Neural cell (in vitro differentiated cells): ENCODE results near the gene SRSF2. TPM values are rescaled to one million over a fixed set of nuclear protein-coding genes. Genes with fewer than 3 reads are reported as not detected.

Experiments used
- H2AFZ ChIP-seq: fragments of 200-600, 300-800 bp; sonication (generic), shearing (Covaris generic); 2 replicates; pipeline ENCODE4 v1.6.0; 2014; ENCODE audit warnings: low read depth, mild to moderate bottlenecking, antibody characterized with exemption, low read length, moderate library complexity
- H3F3A ChIP-seq: fragments of 200-600 bp; shearing (Covaris generic); 2 replicates; pipeline ENCODE4 v1.6.1; 2016; ENCODE audit warnings: mild to moderate bottlenecking, moderate library complexity, mixed read lengths, antibody characterized with exemption, low read length; ENCODE audit not compliant: insufficient read depth, poor library complexity, severe bottlenecking
- H3K27ac ChIP-seq: fragments of 200-600, 300-800 bp; sonication (generic), shearing (Covaris generic); 2 replicates; pipeline ENCODE4 v1.5.1; 2014; ENCODE audit warnings: mild to moderate bottlenecking, low read length, moderate library complexity
- H3K27me3 ChIP-seq: fragments of 300-800, 200-600 bp; sonication (generic), shearing (Covaris generic); 2 replicates; pipeline ENCODE4 v1.6.0; 2014; ENCODE audit warnings: mild to moderate bottlenecking, low read depth, low read length, moderate library complexity; ENCODE audit not compliant: insufficient read depth
- H3K36me3 ChIP-seq: fragments of 300-800, 200-600 bp; sonication (generic), shearing (Covaris generic); 2 replicates; pipeline ENCODE4 v1.5.1; 2014; ENCODE audit warnings: mild to moderate bottlenecking, antibody characterized with exemption, low read length, moderate library complexity; ENCODE audit not compliant: insufficient read depth
- H3K4me2 ChIP-seq: fragments of 300-800, 200-600 bp; sonication (generic), shearing (Covaris generic); 2 replicates; pipeline ENCODE4 v1.6.0; 2014; ENCODE audit warnings: mild to moderate bottlenecking, low read length
- H3K4me3 ChIP-seq: fragments of 300-800, 200-600 bp; sonication (generic), shearing (Covaris generic); 2 replicates; pipeline ENCODE4 v1.5.1; 2014; ENCODE audit warnings: mild to moderate bottlenecking, low read length, moderate library complexity
- H3K79me2 ChIP-seq: fragments of 200-600 bp; shearing (Covaris generic); replicated peaks from 2 replicates; pipeline ENCODE4 v1.6.0; 2014; ENCODE audit warnings: mild to moderate bottlenecking, low read length, moderate library complexity; ENCODE audit not compliant: insufficient read depth
- H3K9ac ChIP-seq: fragments of 300-800, 200-600 bp; sonication (generic), shearing (Covaris generic); 2 replicates; pipeline ENCODE4 v1.6.1; 2016; ENCODE audit warnings: mild to moderate bottlenecking, low read length, mixed read lengths
- H3K9me2 ChIP-seq: fragments of 200-600 bp; shearing (Covaris generic); 2 replicates; pipeline ENCODE4 v1.6.1; 2016; ENCODE audit warnings: mild to moderate bottlenecking, low read length, mixed read lengths; ENCODE audit not compliant: insufficient read depth
- H3K9me3 ChIP-seq: fragments of 200-600, 300-800 bp; sonication (generic), shearing (Covaris generic); 2 replicates; pipeline ENCODE4 v1.6.1; 2016; ENCODE audit warnings: mild to moderate bottlenecking, mixed run types, low read length, moderate library complexity, mixed read lengths
- H4K20me1 ChIP-seq: fragments of 200-600 bp; shearing (Covaris generic); 2 replicates; pipeline ENCODE4 v1.6.1; 2016; ENCODE audit warnings: mild to moderate bottlenecking, mixed run types; ENCODE audit not compliant: insufficient read depth
- CTCF ChIP-seq: fragments of 450-650 bp; IDR thresholded peaks from 2 replicates; pipeline ENCODE4 v1.5.1; 2014; ENCODE audit warnings: antibody characterized with exemption, mild to moderate bottlenecking, moderate library complexity; ENCODE audit not compliant: poor library complexity, severe bottlenecking
- EP300 ChIP-seq: fragments of 450-650 bp; conservative IDR thresholded peaks from 2 replicates; pipeline ENCODE4 v1.6.1; 2014; ENCODE audit warnings: antibody characterized with exemption, mild to moderate bottlenecking, moderate library complexity; ENCODE audit not compliant: poor library complexity, severe bottlenecking
- EZH2 ChIP-seq: fragments of 200-600, 300-800 bp; shearing (Covaris generic), sonication (generic); IDR thresholded peaks from 2 replicates; pipeline ENCODE4 v1.6.1; 2014; ENCODE audit warnings: antibody characterized with exemption, low read length, borderline replicate concordance, mild to moderate bottlenecking; ENCODE audit not compliant: insufficient read depth, poor library complexity, severe bottlenecking
- MXI1 ChIP-seq: fragments of 450-650 bp; conservative IDR thresholded peaks from 2 replicates; pipeline ENCODE4 v1.6.1; 2014; ENCODE audit warnings: antibody characterized with exemption, mild to moderate bottlenecking; ENCODE audit not compliant: poor library complexity, severe bottlenecking
- POLR2AphosphoS5 ChIP-seq: IDR thresholded peaks from 2 replicates; pipeline ENCODE4 v1.6.1; 2012
- RAD21 ChIP-seq: fragments of 450-650 bp; conservative IDR thresholded peaks from 2 replicates; pipeline ENCODE4 v1.6.1; 2014; ENCODE audit warnings: antibody characterized with exemption, mild to moderate bottlenecking, moderate library complexity
- REST ChIP-seq: IDR thresholded peaks from 2 replicates; pipeline ENCODE4 v1.6.1; 2012; ENCODE audit warnings: borderline replicate concordance
- SMC3 ChIP-seq: fragments of 450-650 bp; conservative IDR thresholded peaks from 2 replicates; pipeline ENCODE4 v1.6.1; 2014; ENCODE audit warnings: antibody characterized with exemption, mild to moderate bottlenecking, moderate library complexity; ENCODE audit not compliant: poor library complexity
- TAF1 ChIP-seq: IDR thresholded peaks from 2 replicates; pipeline ENCODE4 v1.6.1; 2012; ENCODE audit warnings: low read depth
- polyA plus RNA-seq: library from polyadenylated mRNA; depleted of rRNA; stranded (reverse); fragments of >200 nt; gene quantifications from 2 replicates; pipeline ENCODE4 v1.2.3, GENCODE V29; 2014

SRSF2 gene
- polyA plus RNA-seq, 1 donor from 2014 or later, result 355 TPM

- Histone ChIP-seq H3K79me2 (peaks cover 49% of the 10 kb centered on the region), H3K36me3 (no peaks in the 10 kb centered on the region)
Observed at GRCh38 chr17:76734080-76734840, 2.9 kb downstream of the SRSF2 start.

GRCh38 chr17:76733618-76733957, 3.5 kb downstream of the SRSF2 start:
- Histone ChIP-seq H3K27ac (no peak overlapping the region), H3K9me3 (no peaks in the 10 kb centered on the region), H3K27me3 (no peaks in the 10 kb centered on the region), H3K4me3 (peak overlapping the region; percentile 93), H3K36me3 (no peaks in the 10 kb centered on the region), H2AFZ (no peak overlapping the region), H3K9ac (no peak overlapping the region), H3K4me2 (no peak overlapping the region), H3K9me2 (no peaks in the 10 kb centered on the region), H3K79me2 (peaks cover 43% of the 10 kb centered on the region), H4K20me1 (peaks cover 7% of the 10 kb centered on the region), H3F3A (peaks cover 2% of the 10 kb centered on the region)
- TF ChIP-seq RAD21 (no peak), EP300 (no peak), CTCF (no peak), EZH2 (no peak), POLR2AphosphoS5 (no peak), MXI1 (no peak), TAF1 (no peak)

More at GRCh38 chr17:76734080-76734840, 2.9 kb downstream of the SRSF2 start:
- no peak overlapping the region for H3K27ac ChIP-seq
- peak overlapping the region; percentile 96 for H3K9ac ChIP-seq
- no peaks in the 10 kb centered on the region for H3K27me3 ChIP-seq
- H3F3A ChIP-seq, result peaks cover 2% of the 10 kb centered on the region
- peak overlapping the region; percentile 93 for H3K4me3 ChIP-seq
- no peak overlapping the region for H2AFZ ChIP-seq
- peak overlapping the region; percentile 78 for H3K4me2 ChIP-seq
- no peaks in the 10 kb centered on the region for H3K9me2 ChIP-seq
- peaks cover 7% of the 10 kb centered on the region for H4K20me1 ChIP-seq
- no peaks in the 10 kb centered on the region for H3K9me3 ChIP-seq
- TF ChIP-seq EP300, result no peak
- TF ChIP-seq REST, result no peak
- no peak for TF ChIP-seq RAD21
- no peak for TF ChIP-seq POLR2AphosphoS5
- no peak for TF ChIP-seq EZH2
- no peak for TF ChIP-seq MXI1
- no peak for TF ChIP-seq TAF1
- TF ChIP-seq SMC3, result no peak
- no peak for TF ChIP-seq CTCF
